PC-3 (cell line): ENCODE data around the gene MAN2A2. TPM values are rescaled to one million over a fixed set of nuclear protein-coding genes. Genes with fewer than 3 reads are reported as not detected.

Experiments
- ATAC-seq: fragments of 200-7000 bp; cut with Tn5 transposase; 2 replicates; pipeline ENCODE4 v1.9.1; 2020; ENCODE audit warnings: mild to moderate bottlenecking, moderate library complexity
- BruUV-seq: library from RNA; stranded (reverse); fragments of 400-500 nt; replicated peaks from 2 replicates; lab custom pipeline; 2021; lab: Mats Ljungman, UMichigan
- CTCF ChIA-PET: fragments of 300-600 bp; sonication (Branson Sonifier 250); formaldehyde crosslinking; loops from one replicate; lab custom pipeline; 2022; ENCODE audit warnings: antibody characterized with exemption; lab: Charles Lee
- POLR2A ChIA-PET: fragments of 300-600 bp; sonication (Branson Sonifier 250); formaldehyde crosslinking; loops from one replicate; lab custom pipeline; 2022; ENCODE audit warnings: antibody characterized with exemption; ENCODE audit not compliant: unreplicated experiment; lab: Charles Lee
- DNase-seq: peaks from one replicate; pipeline ENCODE4 v3.0.0-alpha.2; 2015
- H2AFZ ChIP-seq: fragments of 300-600 bp; sonication (generic); 2 replicates; pipeline ENCODE4 v1.6.0; 2016; ENCODE audit warnings: antibody characterized with exemption, low read length
- H3F3A ChIP-seq: fragments of 300-600 bp; sonication (generic); one replicate; pipeline ENCODE4 v1.6.0; 2017; ENCODE audit warnings: antibody characterized with exemption, low read length, control low read depth, mild to moderate bottlenecking; ENCODE audit not compliant: unreplicated experiment
- H3K27ac ChIP-seq: fragments of 300-600 bp; sonication (generic); 2 replicates; pipeline ENCODE4 v1.5.1; 2016; ENCODE audit warnings: mild to moderate bottlenecking, low read length
- H3K27me3 ChIP-seq: fragments of 300-600 bp; sonication (generic); 2 replicates; pipeline ENCODE4 v1.6.1; 2016; ENCODE audit warnings: low read length, mixed read lengths
- H3K36me3 ChIP-seq: fragments of 300-600 bp; sonication (generic); 2 replicates; pipeline ENCODE4 v1.6.1; 2016; ENCODE audit warnings: low read depth, mixed run types, low read length, mixed read lengths
- H3K4me1 ChIP-seq: fragments of 300-600 bp; sonication (generic); 2 replicates; pipeline ENCODE4 v1.5.1; 2016; ENCODE audit warnings: low read length; ENCODE audit not compliant: insufficient read depth
- H3K4me2 ChIP-seq: fragments of 300-600 bp; sonication (generic); 2 replicates; pipeline ENCODE4 v1.6.0; 2016; ENCODE audit warnings: low read length
- H3K4me3 ChIP-seq: fragments of 300-600 bp; sonication (generic); 2 replicates; pipeline ENCODE4 v1.5.1; 2016; ENCODE audit warnings: mild to moderate bottlenecking, low read length, mixed read lengths
- H3K79me2 ChIP-seq: fragments of 300-600 bp; sonication (generic); 2 replicates; pipeline ENCODE4 v1.6.1; 2017; ENCODE audit warnings: low read length, mixed read lengths
- H3K9ac ChIP-seq: fragments of 300-600 bp; sonication (generic); 2 replicates; pipeline ENCODE4 v1.6.0; 2016; ENCODE audit warnings: mild to moderate bottlenecking, low read length
- H3K9me2 ChIP-seq: fragments of 300-600 bp; sonication (generic); replicated peaks from 2 replicates; pipeline ENCODE4 v1.6.1; 2016; ENCODE audit warnings: mixed run types, low read length, mixed read lengths
- H3K9me3 ChIP-seq: fragments of 300-600 bp; sonication (generic); 2 replicates; pipeline ENCODE4 v1.6.1; 2016; ENCODE audit warnings: low read length, mixed read lengths
- H4K20me1 ChIP-seq: fragments of 300-600 bp; sonication (generic); 2 replicates; pipeline ENCODE4 v1.6.1; 2016; ENCODE audit warnings: low read length, mixed read lengths
- CTCF ChIP-seq: fragments of 300-600 bp; sonication (generic); conservative IDR thresholded peaks from 2 replicates; pipeline ENCODE4 v1.5.1; 2017; ENCODE audit warnings: antibody characterized with exemption, low read depth, mild to moderate bottlenecking, low read length
- EZH2 ChIP-seq: fragments of 300-600 bp; sonication (generic); IDR thresholded peaks from one replicate; pipeline ENCODE4 v1.6.1; 2017; ENCODE audit warnings: antibody characterized with exemption, mild to moderate bottlenecking, low read length; ENCODE audit not compliant: unreplicated experiment
- EZH2phosphoT487 ChIP-seq: fragments of 300-600 bp; sonication (generic); IDR thresholded peaks from 2 replicates; pipeline ENCODE4 v1.6.1; 2018; ENCODE audit warnings: mild to moderate bottlenecking, antibody characterized with exemption, low read length, borderline replicate concordance
- intact Hi-C: fragments of 100-400 bp; cut with micrococcal nuclease; formaldehyde crosslinking; loops from 2 replicates; pipeline ENCODE4 v1.9.0; 2023
- total RNA-seq: library from RNA; depleted of rRNA; stranded (reverse); fragments of >200 nt; gene quantifications from 2 replicates; pipeline ENCODE4 v1.2.3, GENCODE V29; 2014

MAN2A2 gene
- total RNA-seq, 1 experiment from 2014 or later = 19.8 TPM

- no TSS peak for BruUV-seq
- TF ChIP-seq EZH2 (no peak), EZH2phosphoT487 (no peak)
Measured at GRCh38 chr15:90889736-90890456, 13.2 kb upstream of the MAN2A2 start.

GRCh38 chr15:90890839-90891238 lies 12.3 kb upstream of the MAN2A2 start:
- Histone ChIP-seq H2AFZ (no peak overlapping the region), H3K4me2 (no peak overlapping the region), H3K9me2 (no peaks in the 10 kb centered on the region), H4K20me1 (no peaks in the 10 kb centered on the region), H3K4me1 (no peaks in the 10 kb centered on the region), H3K9me3 (no peaks in the 10 kb centered on the region), H3K27me3 (no peaks in the 10 kb centered on the region), H3K36me3 (no peaks in the 10 kb centered on the region; the same call in 1 of the 2 replicates), H3K9ac (no peak overlapping the region), H3F3A (no peaks in the 10 kb centered on the region), H3K4me3 (no peak overlapping the region), H3K79me2 (no peaks in the 10 kb centered on the region), H3K27ac (no peak overlapping the region)
- TF ChIP-seq EZH2 (no peak), EZH2phosphoT487 (no peak), CTCF (no peak)
- ChIA-PET POLR2A (interaction anchor here (0.5 kb wide), 1 partner anchor 153 kb away, joined by 8 read pairs; no protein-coding TSS in a partner anchor), CTCF (no interaction called here)
- ATAC-seq (no peak), DNase-seq (no peak)
- intact Hi-C loops = no loop called here
- no TSS peak for BruUV-seq

More at GRCh38 chr15:90889736-90890456, 13.2 kb upstream of the MAN2A2 start:
- CTCF ChIA-PET = no interaction called here
- H4K20me1 ChIP-seq = no peaks in the 10 kb centered on the region
- no peaks in the 10 kb centered on the region for H3K9me2 ChIP-seq
- no peaks in the 10 kb centered on the region for H3K9me3 ChIP-seq
- H2AFZ ChIP-seq = no peak overlapping the region
- H3K27ac ChIP-seq = no peak overlapping the region
- H3K9ac ChIP-seq = no peak overlapping the region
- ATAC-seq = no peak
- no peak overlapping the region for H3K4me2 ChIP-seq
- no peaks in the 10 kb centered on the region for H3F3A ChIP-seq
- no peak for DNase-seq
- POLR2A ChIA-PET = interaction anchor here (0.6 kb wide), 1 partner anchor 787 kb away, joined by 4 read pairs; no protein-coding TSS in a partner anchor
- no peaks in the 10 kb centered on the region for H3K4me1 ChIP-seq
- H3K4me3 ChIP-seq = no peak overlapping the region
- no peaks in the 10 kb centered on the region; the same call in 1 of the 2 replicates for H3K36me3 ChIP-seq
- intact Hi-C loops = loop anchor here (5.0 kb wide), 1 partner anchor 173 kb away; the partner anchor contains the start of gene BLM
- no peaks in the 10 kb centered on the region for H3K79me2 ChIP-seq
- H3K27me3 ChIP-seq = no peaks in the 10 kb centered on the region

GRCh38 chr15:90891346-90891949 lies 11.7 kb upstream of the MAN2A2 start:
- ChIA-PET CTCF (no interaction called here), POLR2A (interaction anchor here (0.5 kb wide), 1 partner anchor 154 kb away, joined by 8 read pairs; no protein-coding TSS in a partner anchor)
- H2AFZ ChIP-seq = no peak overlapping the region
- no peak overlapping the region for H3K4me3 ChIP-seq
- DNase-seq (no peak), ATAC-seq (no peak)
- H3K36me3 ChIP-seq = no peaks in the 10 kb centered on the region
- intact Hi-C loops = no loop called here
- H3K4me1 ChIP-seq = no peaks in the 10 kb centered on the region
- no peak overlapping the region for H3K27ac ChIP-seq
- H3K9ac ChIP-seq = no peak overlapping the region
- H4K20me1 ChIP-seq = no peaks in the 10 kb centered on the region
- H3K79me2 ChIP-seq = no peaks in the 10 kb centered on the region
- H3K9me3 ChIP-seq = no peaks in the 10 kb centered on the region
- no TSS peak for BruUV-seq
- H3K9me2 ChIP-seq = no peaks in the 10 kb centered on the region
- no peaks in the 10 kb centered on the region for H3F3A ChIP-seq
- no peak for TF ChIP-seq EZH2phosphoT487
- no peak overlapping the region for H3K4me2 ChIP-seq
- H3K27me3 ChIP-seq = no peaks in the 10 kb centered on the region
